OCI-LY3 (cell line): ENCODE data around the gene SART3.

Experiments used
- H2AFZ ChIP-seq: fragments of 200-600, 300-600 bp; shearing (Covaris generic); 2 replicates; pipeline ENCODE4 v1.6.0; 2014; ENCODE audit warnings: antibody characterized with exemption, low read depth, low read length
- H3K27ac ChIP-seq: fragments of 200-600, 300-600 bp; sonication (generic); 2 replicates; pipeline ENCODE4 v1.5.1; 2014; ENCODE audit warnings: mild to moderate bottlenecking, low read length, moderate library complexity, mixed read lengths
- H3K27me3 ChIP-seq: fragments of 200-600, 300-600 bp; sonication (generic); 2 replicates; pipeline ENCODE4 v1.6.1; 2014; ENCODE audit warnings: low read depth, low read length, mixed read lengths
- H3K36me3 ChIP-seq: fragments of 200-600, 300-600 bp; sonication (generic); replicated peaks from 2 replicates; pipeline ENCODE3; 2014; ENCODE audit warnings: low read depth, low read length, mixed read lengths
- H3K4me1 ChIP-seq: fragments of 300-600, 200-600 bp; sonication (generic); 2 replicates; pipeline ENCODE4 v1.6.1; 2014; ENCODE audit warnings: low read length, mixed read lengths
- H3K4me2 ChIP-seq: fragments of 200-600, 300-600 bp; sonication (generic); 2 replicates; pipeline ENCODE4 v1.6.1; 2014; ENCODE audit warnings: low read length, mixed read lengths
- H3K4me3 ChIP-seq: fragments of 300-600, 200-600 bp; sonication (generic); 2 replicates; pipeline ENCODE4 v1.5.1; 2014; ENCODE audit warnings: antibody characterized with exemption, mild to moderate bottlenecking, low read length, moderate library complexity
- H3K79me2 ChIP-seq: fragments of 300-600, 200-600 bp; shearing (Covaris generic); 2 replicates; pipeline ENCODE4 v1.6.1; 2014; ENCODE audit warnings: mild to moderate bottlenecking, low read length, mixed read lengths
- H3K9ac ChIP-seq: fragments of 300-600, 200-600 bp; shearing (Covaris generic); 2 replicates; pipeline ENCODE4 v1.6.0; 2014; ENCODE audit warnings: mild to moderate bottlenecking, low read length, moderate library complexity
- H3K9me3 ChIP-seq: fragments of 200-600, 300-600 bp; shearing (Covaris generic); 2 replicates; pipeline ENCODE4 v1.6.1; 2014; ENCODE audit warnings: low read length, mixed read lengths; ENCODE audit not compliant: insufficient read depth
- H4K20me1 ChIP-seq: fragments of 200-600, 300-600 bp; sonication (generic); 2 replicates; pipeline ENCODE4 v1.6.1; 2016; ENCODE audit warnings: low read length, mixed read lengths; ENCODE audit not compliant: insufficient read depth
- EZH2phosphoT487 ChIP-seq: fragments of 200-600 bp; shearing (Covaris generic); IDR thresholded peaks from 2 replicates; pipeline ENCODE4 v1.6.1; 2018; ENCODE audit warnings: antibody characterized with exemption, mixed run types, low read depth
- TF ChIP-seq, protein P1 (sequence below): fragments of 200-600, 300-600 bp; sonication (generic); IDR thresholded peaks from 2 replicates; pipeline ENCODE4 v1.5.1; 2014; ENCODE audit warnings: antibody characterized with exemption, low read length, low read depth

The SART3 gene

DNA sequence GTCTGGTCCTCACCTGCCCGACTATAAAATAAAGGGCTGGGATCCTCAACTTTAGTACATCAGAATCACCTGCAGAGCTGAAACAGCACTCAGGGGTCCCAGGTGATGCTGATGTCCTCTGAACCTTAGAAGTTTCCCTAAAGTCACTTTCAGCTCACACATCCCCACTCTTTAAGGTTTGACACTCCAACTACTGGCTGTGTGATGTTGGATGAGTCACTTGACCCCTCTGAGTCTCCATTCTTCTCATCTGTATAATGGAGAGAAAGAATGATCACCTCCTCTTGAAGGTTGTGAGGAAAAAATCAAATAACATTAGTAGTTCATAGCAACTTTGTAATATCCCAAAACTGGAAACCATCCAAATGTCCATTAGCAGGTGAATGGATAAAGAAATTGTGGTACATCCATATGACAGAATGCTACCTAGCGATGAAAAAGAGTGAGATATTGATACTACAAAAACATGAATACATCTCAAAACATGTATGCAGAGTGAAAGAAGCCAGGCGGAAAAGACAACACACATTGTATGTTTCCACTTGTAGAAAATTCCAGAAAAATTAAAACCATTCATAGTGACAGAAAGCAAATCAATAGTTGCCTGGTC is 23.6 kb upstream of the SART3 start:
- H3K4me3 ChIP-seq = no peak overlapping the region
- peaks cover 9% of the 10 kb centered on the region for H3K27me3 ChIP-seq
- no peak overlapping the region for H2AFZ ChIP-seq
- H3K79me2 ChIP-seq = no peaks in the 10 kb centered on the region
- H4K20me1 ChIP-seq = no peaks in the 10 kb centered on the region
- TF ChIP-seq, protein P1, sequence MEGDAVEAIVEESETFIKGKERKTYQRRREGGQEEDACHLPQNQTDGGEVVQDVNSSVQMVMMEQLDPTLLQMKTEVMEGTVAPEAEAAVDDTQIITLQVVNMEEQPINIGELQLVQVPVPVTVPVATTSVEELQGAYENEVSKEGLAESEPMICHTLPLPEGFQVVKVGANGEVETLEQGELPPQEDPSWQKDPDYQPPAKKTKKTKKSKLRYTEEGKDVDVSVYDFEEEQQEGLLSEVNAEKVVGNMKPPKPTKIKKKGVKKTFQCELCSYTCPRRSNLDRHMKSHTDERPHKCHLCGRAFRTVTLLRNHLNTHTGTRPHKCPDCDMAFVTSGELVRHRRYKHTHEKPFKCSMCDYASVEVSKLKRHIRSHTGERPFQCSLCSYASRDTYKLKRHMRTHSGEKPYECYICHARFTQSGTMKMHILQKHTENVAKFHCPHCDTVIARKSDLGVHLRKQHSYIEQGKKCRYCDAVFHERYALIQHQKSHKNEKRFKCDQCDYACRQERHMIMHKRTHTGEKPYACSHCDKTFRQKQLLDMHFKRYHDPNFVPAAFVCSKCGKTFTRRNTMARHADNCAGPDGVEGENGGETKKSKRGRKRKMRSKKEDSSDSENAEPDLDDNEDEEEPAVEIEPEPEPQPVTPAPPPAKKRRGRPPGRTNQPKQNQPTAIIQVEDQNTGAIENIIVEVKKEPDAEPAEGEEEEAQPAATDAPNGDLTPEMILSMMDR = no peak
- TF ChIP-seq EZH2phosphoT487 = no peak
- H3K27ac ChIP-seq = no peak overlapping the region
- no peak overlapping the region for H3K9ac ChIP-seq
- no peak overlapping the region for H3K4me2 ChIP-seq
- H3K4me1 ChIP-seq = peaks cover 4% of the 10 kb centered on the region; the same call in 1 of the 2 replicates
- no peaks in the 10 kb centered on the region for H3K9me3 ChIP-seq
- no peaks in the 10 kb centered on the region for H3K36me3 ChIP-seq

- Histone ChIP-seq H3K36me3 (no peaks in the 10 kb centered on the region), H3K27me3 (peaks cover 9% of the 10 kb centered on the region), H3K4me1 (peaks cover 10% of the 10 kb centered on the region), H3K9me3 (no peaks in the 10 kb centered on the region), H3K4me2 (no peak overlapping the region), H3K79me2 (no peaks in the 10 kb centered on the region), H3K27ac (no peak overlapping the region), H3K4me3 (no peak overlapping the region), H4K20me1 (no peaks in the 10 kb centered on the region), H2AFZ (no peak overlapping the region), H3K9ac (no peak overlapping the region)
- TF ChIP-seq, protein P1 = no peak
- TF ChIP-seq EZH2phosphoT487 = no peak
These were observed 23.0 kb upstream of the SART3 start for GRCh38 chr12:108583991-108584390.

DNA sequence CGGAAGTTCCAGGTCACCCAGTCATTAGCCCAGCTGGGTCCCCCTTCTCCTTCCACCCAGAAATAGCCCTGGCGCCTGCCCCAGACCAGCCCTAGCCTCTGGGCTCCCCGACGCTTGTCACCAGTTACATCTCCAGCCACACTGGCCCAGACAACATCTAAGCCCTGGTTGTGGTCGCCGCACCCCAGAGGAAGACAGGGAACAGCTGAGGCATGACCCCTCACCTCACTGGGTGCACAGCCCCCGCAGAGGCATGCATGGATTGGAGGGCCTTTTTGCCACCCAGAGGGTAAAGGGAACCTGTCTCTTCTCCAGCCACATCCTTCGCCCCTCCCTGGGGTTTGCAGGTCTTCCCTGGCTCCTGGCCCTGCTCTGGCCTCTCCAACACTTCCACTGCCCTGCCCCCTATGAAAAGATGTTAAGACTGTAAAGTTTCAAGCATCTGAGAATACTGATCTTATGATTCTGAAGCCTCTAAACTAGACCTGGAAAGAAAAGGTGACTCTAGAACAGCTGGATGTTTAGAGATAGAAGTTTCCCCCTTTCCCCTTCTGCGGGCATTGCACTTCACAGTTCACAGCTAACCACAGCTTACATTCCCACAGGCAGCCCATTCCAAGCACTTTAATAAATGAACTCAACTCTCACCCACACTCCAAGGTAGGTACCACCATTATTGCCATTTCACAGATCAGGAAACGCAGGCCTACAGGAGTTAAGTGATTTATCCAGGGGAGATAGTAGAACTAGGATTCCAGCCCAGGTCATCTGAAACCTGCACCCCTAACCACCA is 22.2 kb upstream of the SART3 start:
- H3K79me2 ChIP-seq = no peaks in the 10 kb centered on the region
- H3K4me2 ChIP-seq = no peak overlapping the region
- peaks cover 10% of the 10 kb centered on the region for H3K4me1 ChIP-seq
- H3K9ac ChIP-seq = no peak overlapping the region
- no peaks in the 10 kb centered on the region for H4K20me1 ChIP-seq
- H3K27me3 ChIP-seq = peaks cover 9% of the 10 kb centered on the region
- H3K4me3 ChIP-seq = no peak overlapping the region
- H3K27ac ChIP-seq = no peak overlapping the region
- H3K9me3 ChIP-seq = no peaks in the 10 kb centered on the region
- TF ChIP-seq, protein P1 = no peak
- TF ChIP-seq EZH2phosphoT487 = no peak
- H3K36me3 ChIP-seq = no peaks in the 10 kb centered on the region
- H2AFZ ChIP-seq = no peak overlapping the region

DNA sequence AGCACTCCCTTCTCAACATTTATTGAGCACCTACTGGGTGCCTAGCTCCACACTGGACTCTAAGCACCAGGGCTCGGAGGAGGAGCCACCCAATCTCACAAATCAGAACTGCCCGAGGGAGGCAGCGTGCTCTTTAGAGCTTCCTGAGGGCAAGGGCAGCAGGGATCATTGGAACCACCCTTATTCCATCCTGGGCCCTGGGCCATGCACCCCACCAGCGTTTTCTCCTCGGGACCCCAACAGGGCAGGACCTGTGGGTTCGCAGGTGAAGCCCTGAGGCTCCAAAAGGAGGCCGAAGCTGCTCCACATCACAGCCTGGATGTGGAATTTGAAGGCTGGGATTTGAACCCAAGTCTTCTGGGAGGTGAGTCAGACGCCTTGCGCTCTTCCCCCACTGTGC is 21.5 kb upstream of the SART3 start:
- peaks cover 10% of the 10 kb centered on the region for H3K4me1 ChIP-seq

More for the DNA sequence above, 21.5 kb upstream of the SART3 start:
- Histone ChIP-seq H3K9me3 (no peaks in the 10 kb centered on the region), H3K9ac (no peak overlapping the region), H2AFZ (no peak overlapping the region), H3K27ac (no peak overlapping the region), H3K36me3 (no peaks in the 10 kb centered on the region), H3K27me3 (peaks cover 9% of the 10 kb centered on the region), H3K79me2 (no peaks in the 10 kb centered on the region), H3K4me3 (no peak overlapping the region), H4K20me1 (no peaks in the 10 kb centered on the region), H3K4me2 (no peak overlapping the region)
- TF ChIP-seq EZH2phosphoT487 = no peak
- TF ChIP-seq, protein P1 = no peak
